Mucosa of descending colon (tissue), 3 donors: ENCODE data around the gene ABCA10. TPM values are rescaled to one million over a fixed set of nuclear protein-coding genes. Genes with fewer than 3 reads are reported as not detected.

Experiments used
- ATAC-seq: fragments of 200-7000 bp; cut with Tn5 transposase; one replicate; pipeline ENCODE4 v1.9.1; 2020; ENCODE audit warnings: mild to moderate bottlenecking, moderate library complexity
- DNase-seq, 3 donors: peaks; one replicate each; pipeline ENCODE4 v3.0.0-alpha.2; 2020
- H3K36me3 ChIP-seq: fragments of 200-600 bp; one replicate; pipeline ENCODE4 v1.8.0; 2021; ENCODE audit warnings: low read depth, mild to moderate bottlenecking
- H3K4me1 ChIP-seq: fragments of 200-600 bp; one replicate; pipeline ENCODE4 v1.8.0; 2021; ENCODE audit warnings: low read depth, mild to moderate bottlenecking
- H3K4me3 ChIP-seq: fragments of 200-600 bp; one replicate; pipeline ENCODE4 v1.8.0; 2021; ENCODE audit warnings: mild to moderate bottlenecking
- H3K9me3 ChIP-seq: fragments of 200-600 bp; one replicate; pipeline ENCODE4 v1.8.0; 2021; ENCODE audit warnings: mild to moderate bottlenecking
- CTCF ChIP-seq: fragments of 200-600 bp; IDR thresholded peaks from one replicate; pipeline ENCODE4 v1.8.0; 2022; ENCODE audit warnings: antibody characterized with exemption, mild to moderate bottlenecking
- intact Hi-C, 2 donors: fragments of 100-400 bp; cut with DNase I in 1 of 2; cut with micrococcal nuclease in 1 of 2; formaldehyde crosslinking; loops; one replicate each; pipeline versions ENCODE4 v1.11.0 to v1.11.1; 2022; cut with DNase I, micrococcal nuclease
- total RNA-seq, 3 donors: library from RNA; stranded (reverse); fragmentation: NEBNext Ultra II Directional in 2 of 3; extraction: Animal tissue kit (Norgen Biotek cat#: 25700) in 2 of 3; gene quantifications; one replicate each; pipeline versions ENCODE4 v1.2.1 to v1.2.4, GENCODE V29; 2021 to 2023
- donor health status: DM: no; HTN: no; CAD: no; lungs with moderate emphysema.
- donor health status: DM: no; HTN: no; CAD: no.
- donor health status: DM: no; HTN: yes; CAD: no.

The ABCA10 gene
- total RNA-seq, 3 donors from 2014 or later: 3.1 to 14.2 (median 6.1) TPM

- no peak for ATAC-seq
These were observed 84.9 kb downstream of the ABCA10 start for GRCh38 chr17:69143683-69144231.

GRCh38 chr17:69143151-69143550 is 85.5 kb downstream of the ABCA10 start:
- no peaks in the 10 kb centered on the region for H3K36me3 ChIP-seq
- no peak for TF ChIP-seq CTCF
- no peaks in the 10 kb centered on the region for H3K4me1 ChIP-seq
- no peaks in the 10 kb centered on the region for H3K9me3 ChIP-seq
- DNase-seq: no peak
- ATAC-seq: no peak
- no peak overlapping the region for H3K4me3 ChIP-seq
- intact Hi-C loops: no loop called here

More at GRCh38 chr17:69143683-69144231, 84.9 kb downstream of the ABCA10 start:
- intact Hi-C loops: no loop called here
- no peaks in the 10 kb centered on the region for H3K36me3 ChIP-seq
- no peak for DNase-seq
- no peak overlapping the region for H3K4me3 ChIP-seq
- H3K9me3 ChIP-seq: no peaks in the 10 kb centered on the region
- H3K4me1 ChIP-seq: no peaks in the 10 kb centered on the region
- no peak for TF ChIP-seq CTCF

- no peaks in the 10 kb centered on the region for H3K9me3 ChIP-seq
- intact Hi-C loops: no loop called here
- no peak for DNase-seq
- ATAC-seq: no peak
- no peaks in the 10 kb centered on the region for H3K4me1 ChIP-seq
- H3K4me3 ChIP-seq: no peak overlapping the region
- TF ChIP-seq CTCF: no peak
- no peaks in the 10 kb centered on the region for H3K36me3 ChIP-seq
These were observed 86.3 kb downstream of the ABCA10 start for GRCh38 chr17:69142175-69142802.

GRCh38 chr17:69141431-69142174 is 87.0 kb downstream of the ABCA10 start, which contains the start of gene ABCA6:
Gene ABCA6, minus strand, starts transcription at chr17:69141895. Its CDS starts 1,192 bp downstream, at chr17:69140703.
- H3K36me3 ChIP-seq: no peaks in the 10 kb centered on the region
- no peaks in the 10 kb centered on the region for H3K4me1 ChIP-seq
- H3K4me3 ChIP-seq: no peak within 1 kb of the TSS
- no peaks in the 10 kb centered on the region for H3K9me3 ChIP-seq
- TF ChIP-seq CTCF: no peak
- DNase-seq (no peak), ATAC-seq (peak; percentile 36)
- intact Hi-C loops: no loop called here

GRCh38 chr17:69134112-69134511 is 94.5 kb downstream of the ABCA10 start:
- H3K9me3 ChIP-seq: no peaks in the 10 kb centered on the region
- DNase-seq: no peak
- H3K4me3 ChIP-seq: no peak overlapping the region
- no peaks in the 10 kb centered on the region for H3K36me3 ChIP-seq
- intact Hi-C loops: no loop called here
- ATAC-seq: no peak
- H3K4me1 ChIP-seq: no peaks in the 10 kb centered on the region
- TF ChIP-seq CTCF: no peak
